Upper lobe of left lung (tissue), 4 donors: Measurements from ENCODE around the gene SERINC5.

ENCODE experiments used
- CTCF ChIP-seq, 6 experiments: fragments of 450-650 bp in 4 of 6; fragments of 200-600 bp in 2 of 6; sonication (generic) in 2 of 6; IDR thresholded peaks; one replicate each; pipeline ENCODE4 v1.5.1; 2016 to 2019; ENCODE audit warnings: antibody characterized with exemption in 6 of 6
- EP300 ChIP-seq, 4 donors: sonication (generic); formaldehyde crosslinking; IDR thresholded peaks; one replicate each; pipeline ENCODE4 v1.5.1; 2017; ENCODE audit warnings: antibody characterized with exemption in 4 of 4, control low read depth in 2 of 4
- POLR2A ChIP-seq, 4 donors: fragments of 450-650 bp; IDR thresholded peaks; one replicate each; pipeline ENCODE4 v1.5.1; 2016 to 2017; ENCODE audit warnings: antibody characterized with exemption in 4 of 4, mild to moderate bottlenecking in 2 of 4
- POLR2AphosphoS5 ChIP-seq, 2 donors: sonication (generic); formaldehyde crosslinking; IDR thresholded peaks; one replicate each; pipeline ENCODE4 v1.5.1; 2017; ENCODE audit warnings: antibody characterized with exemption in 2 of 2

- TF ChIP-seq CTCF (IDR thresholded peaks at IDR 0.05): no peak
- no peak for TF ChIP-seq POLR2A (IDR thresholded peaks at IDR 0.05)
- TF ChIP-seq POLR2AphosphoS5 (IDR thresholded peaks at IDR 0.05): no peak
- TF ChIP-seq EP300 (IDR thresholded peaks at IDR 0.05): no peak
Observed at GRCh38 chr5:80238097-80238496, 17.8 kb downstream of the SERINC5 start.
